ENCODE results near the gene ZNF385A. TPM values are rescaled to one million over a fixed set of nuclear protein-coding genes. Genes with fewer than 3 reads are reported as not detected.
A peak's percentile ranks its signal among the peaks of the same experiment; 100 is the strongest.

ZNF385A gene
- total and polyA plus RNA-seq, 2 of the 13 experiments (the other 11 are each of a cell fraction or from before 2014, with no cell fraction given), result 0.44 to 0.67 TPM

DNA sequence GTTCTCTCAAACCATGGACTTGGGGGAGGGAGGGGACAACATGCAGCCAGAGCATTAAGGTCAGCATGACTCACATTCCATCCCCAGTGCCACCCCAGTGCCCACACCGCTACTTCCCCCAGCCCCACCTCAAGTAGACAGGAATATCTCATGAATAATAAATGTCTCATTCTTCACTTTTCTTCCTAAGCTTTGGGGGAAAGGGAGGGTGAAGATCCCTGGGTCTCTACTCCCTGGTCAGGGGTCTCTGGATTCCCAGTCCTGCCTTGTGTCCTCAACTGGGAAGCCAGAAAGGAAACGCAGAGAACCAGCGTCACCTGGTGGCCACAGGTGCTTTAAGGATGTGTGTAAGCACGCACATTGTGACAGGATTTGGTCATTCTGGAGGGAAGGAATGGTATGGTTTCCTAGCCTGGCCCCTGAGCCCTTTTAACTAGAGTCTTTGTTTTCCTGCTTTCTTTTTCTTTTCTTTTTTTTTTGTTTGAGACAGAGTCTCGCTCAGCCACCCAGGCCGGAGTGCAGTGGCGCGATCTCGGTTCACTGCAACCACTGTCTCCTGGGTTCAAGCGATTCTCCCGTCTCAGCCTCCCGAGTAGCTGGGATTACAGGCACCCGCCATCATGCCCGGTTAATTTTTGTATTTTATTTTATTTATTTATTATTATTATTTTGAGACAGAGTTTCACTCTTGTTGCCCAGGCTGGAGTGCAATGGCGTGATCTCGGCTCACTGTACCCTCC is 23.6 kb downstream of the ZNF385A start (continued):
- TF ChIP-seq SMAD1 (CRISPR knock-in tag; IDR thresholded peaks at IDR 0.05; ENCODE audit: borderline replicate concordance, low read depth) (no peak), NAIF1 (CRISPR knock-in tag; IDR thresholded peaks at IDR 0.05; ENCODE audit: borderline replicate concordance) (no peak), RBFOX2 (IDR thresholded peaks at IDR 0.05; ENCODE audit: low read depth, low read length) (no peak), ZNF549 (CRISPR knock-in tag; IDR thresholded peaks at IDR 0.05) (no peak), ZNF547 (CRISPR knock-in tag; IDR thresholded peaks at IDR 0.05) (0 out of 2 replicates have a peak, but pooled peaks have one; percentile 32), GABPA (IDR thresholded peaks at IDR 0.05; ENCODE audit: low read depth, low read length) (no peak), GABPA (CRISPR knock-in tag; IDR thresholded peaks at IDR 0.05; ENCODE audit: low read depth) (no peak), ZFP62 (CRISPR knock-in tag; IDR thresholded peaks at IDR 0.05) (no peak), ZNF598 (CRISPR knock-in tag; IDR thresholded peaks at IDR 0.05; ENCODE audit: borderline replicate concordance) (no peak), ZNF329 (CRISPR knock-in tag; IDR thresholded peaks at IDR 0.05; ENCODE audit: low read depth) (0 out of 2 replicates have a peak, but pooled peaks have one; percentile 29), RBM22 (optimal IDR thresholded peaks at IDR 0.05; ENCODE audit: low read length) (no peak), ZNF460 (CRISPR knock-in tag; IDR thresholded peaks at IDR 0.05; ENCODE audit: borderline replicate concordance) (no peak), SCMH1 (CRISPR knock-in tag; IDR thresholded peaks at IDR 0.05; ENCODE audit: borderline replicate concordance) (no peak), HMGA1 (CRISPR knock-in tag; conservative IDR thresholded peaks at IDR 0.05) (no peak), ZNF564 (CRISPR knock-in tag; IDR thresholded peaks at IDR 0.05) (no peak)
- TF ChIP-seq, protein P1, sequence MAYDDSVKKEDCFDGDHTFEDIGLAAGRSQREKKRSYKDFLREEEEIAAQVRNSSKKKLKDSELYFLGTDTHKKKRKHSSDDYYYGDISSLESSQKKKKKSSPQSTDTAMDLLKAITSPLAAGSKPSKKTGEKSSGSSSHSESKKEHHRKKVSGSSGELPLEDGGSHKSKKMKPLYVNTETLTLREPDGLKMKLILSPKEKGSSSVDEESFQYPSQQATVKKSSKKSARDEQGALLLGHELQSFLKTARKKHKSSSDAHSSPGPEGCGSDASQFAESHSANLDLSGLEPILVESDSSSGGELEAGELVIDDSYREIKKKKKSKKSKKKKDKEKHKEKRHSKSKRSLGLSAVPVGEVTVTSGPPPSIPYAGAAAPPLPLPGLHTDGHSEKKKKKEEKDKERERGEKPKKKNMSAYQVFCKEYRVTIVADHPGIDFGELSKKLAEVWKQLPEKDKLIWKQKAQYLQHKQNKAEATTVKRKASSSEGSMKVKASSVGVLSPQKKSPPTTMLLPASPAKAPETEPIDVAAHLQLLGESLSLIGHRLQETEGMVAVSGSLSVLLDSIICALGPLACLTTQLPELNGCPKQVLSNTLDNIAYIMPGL (CRISPR knock-in tag; IDR thresholded peaks at IDR 0.05; ENCODE audit: borderline replicate concordance in 1 of 2, low read depth in 1 of 2), result peak; percentile 70 to 84
- TF ChIP-seq, protein P2, sequence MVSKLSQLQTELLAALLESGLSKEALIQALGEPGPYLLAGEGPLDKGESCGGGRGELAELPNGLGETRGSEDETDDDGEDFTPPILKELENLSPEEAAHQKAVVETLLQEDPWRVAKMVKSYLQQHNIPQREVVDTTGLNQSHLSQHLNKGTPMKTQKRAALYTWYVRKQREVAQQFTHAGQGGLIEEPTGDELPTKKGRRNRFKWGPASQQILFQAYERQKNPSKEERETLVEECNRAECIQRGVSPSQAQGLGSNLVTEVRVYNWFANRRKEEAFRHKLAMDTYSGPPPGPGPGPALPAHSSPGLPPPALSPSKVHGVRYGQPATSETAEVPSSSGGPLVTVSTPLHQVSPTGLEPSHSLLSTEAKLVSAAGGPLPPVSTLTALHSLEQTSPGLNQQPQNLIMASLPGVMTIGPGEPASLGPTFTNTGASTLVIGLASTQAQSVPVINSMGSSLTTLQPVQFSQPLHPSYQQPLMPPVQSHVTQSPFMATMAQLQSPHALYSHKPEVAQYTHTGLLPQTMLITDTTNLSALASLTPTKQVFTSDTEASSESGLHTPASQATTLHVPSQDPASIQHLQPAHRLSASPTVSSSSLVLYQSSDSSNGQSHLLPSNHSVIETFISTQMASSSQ (IDR thresholded peaks at IDR 0.05; ENCODE audit: low read depth), result no peak
- TF ChIP-seq, protein P2 (CRISPR knock-in tag; IDR thresholded peaks at IDR 0.05; ENCODE audit: borderline replicate concordance), result no peak
- TF ChIP-seq, protein P3, sequence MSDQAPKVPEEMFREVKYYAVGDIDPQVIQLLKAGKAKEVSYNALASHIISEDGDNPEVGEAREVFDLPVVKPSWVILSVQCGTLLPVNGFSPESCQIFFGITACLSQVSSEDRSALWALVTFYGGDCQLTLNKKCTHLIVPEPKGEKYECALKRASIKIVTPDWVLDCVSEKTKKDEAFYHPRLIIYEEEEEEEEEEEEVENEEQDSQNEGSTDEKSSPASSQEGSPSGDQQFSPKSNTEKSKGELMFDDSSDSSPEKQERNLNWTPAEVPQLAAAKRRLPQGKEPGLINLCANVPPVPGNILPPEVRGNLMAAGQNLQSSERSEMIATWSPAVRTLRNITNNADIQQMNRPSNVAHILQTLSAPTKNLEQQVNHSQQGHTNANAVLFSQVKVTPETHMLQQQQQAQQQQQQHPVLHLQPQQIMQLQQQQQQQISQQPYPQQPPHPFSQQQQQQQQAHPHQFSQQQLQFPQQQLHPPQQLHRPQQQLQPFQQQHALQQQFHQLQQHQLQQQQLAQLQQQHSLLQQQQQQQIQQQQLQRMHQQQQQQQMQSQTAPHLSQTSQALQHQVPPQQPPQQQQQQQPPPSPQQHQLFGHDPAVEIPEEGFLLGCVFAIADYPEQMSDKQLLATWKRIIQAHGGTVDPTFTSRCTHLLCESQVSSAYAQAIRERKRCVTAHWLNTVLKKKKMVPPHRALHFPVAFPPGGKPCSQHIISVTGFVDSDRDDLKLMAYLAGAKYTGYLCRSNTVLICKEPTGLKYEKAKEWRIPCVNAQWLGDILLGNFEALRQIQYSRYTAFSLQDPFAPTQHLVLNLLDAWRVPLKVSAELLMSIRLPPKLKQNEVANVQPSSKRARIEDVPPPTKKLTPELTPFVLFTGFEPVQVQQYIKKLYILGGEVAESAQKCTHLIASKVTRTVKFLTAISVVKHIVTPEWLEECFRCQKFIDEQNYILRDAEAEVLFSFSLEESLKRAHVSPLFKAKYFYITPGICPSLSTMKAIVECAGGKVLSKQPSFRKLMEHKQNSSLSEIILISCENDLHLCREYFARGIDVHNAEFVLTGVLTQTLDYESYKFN (CRISPR knock-in tag; conservative IDR thresholded peaks at IDR 0.05), result peak; percentile 22; the same call in 1 of the 2 replicates
- TF ChIP-seq, protein P4, sequence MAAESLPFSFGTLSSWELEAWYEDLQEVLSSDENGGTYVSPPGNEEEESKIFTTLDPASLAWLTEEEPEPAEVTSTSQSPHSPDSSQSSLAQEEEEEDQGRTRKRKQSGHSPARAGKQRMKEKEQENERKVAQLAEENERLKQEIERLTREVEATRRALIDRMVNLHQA (CRISPR knock-in tag; IDR thresholded peaks at IDR 0.05), result no peak

All from HepG2 (cell line).